GM04503 (cell line): Measurements from ENCODE around the gene SEMA4D.
"Not testable (repeated sequence)": the region's sequence is repeated elsewhere in the genome, so short reads cannot be mapped to it uniquely, and the experiment has no call there.

Source experiments
- DNase-seq: peaks from one replicate; pipeline ENCODE4 v3.0.0-alpha.2; 2012; ENCODE audit warnings: low read depth

The SEMA4D gene

DNA sequence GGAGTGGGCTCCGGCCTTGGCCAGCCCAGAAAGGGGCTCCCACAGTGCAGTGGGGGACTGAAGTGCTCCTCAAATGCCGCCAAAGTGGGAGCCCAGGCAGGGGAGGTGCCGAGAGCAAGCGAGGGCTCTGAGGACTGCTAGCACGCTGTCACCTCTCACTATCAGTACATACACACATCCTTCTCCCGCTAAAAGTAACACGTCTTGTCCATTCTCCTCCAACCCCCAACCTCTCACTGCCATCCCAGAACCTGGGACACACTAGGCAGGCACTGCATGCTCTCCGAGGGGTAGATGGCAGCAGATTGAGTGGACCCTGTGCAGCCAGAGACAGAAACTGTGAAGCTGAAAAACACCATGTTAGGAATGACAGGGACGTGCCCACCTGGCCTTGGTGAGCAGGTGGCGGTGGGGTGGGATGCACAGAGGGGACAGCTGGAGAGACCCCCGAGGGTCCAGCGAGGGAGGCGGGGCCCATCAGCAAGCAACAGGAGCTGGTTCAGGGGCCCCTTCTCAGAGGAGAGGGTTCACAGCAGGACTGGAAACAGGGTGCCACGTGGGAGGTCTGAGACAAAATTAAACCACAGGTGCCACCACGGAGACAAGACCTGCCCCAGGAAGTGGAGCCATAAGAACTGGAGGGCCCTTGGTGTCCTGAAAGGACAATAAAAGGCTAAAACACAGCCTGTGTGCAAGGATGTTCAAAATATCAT, 16.9 kb downstream of the SEMA4D start:
- no peak for DNase-seq

DNA sequence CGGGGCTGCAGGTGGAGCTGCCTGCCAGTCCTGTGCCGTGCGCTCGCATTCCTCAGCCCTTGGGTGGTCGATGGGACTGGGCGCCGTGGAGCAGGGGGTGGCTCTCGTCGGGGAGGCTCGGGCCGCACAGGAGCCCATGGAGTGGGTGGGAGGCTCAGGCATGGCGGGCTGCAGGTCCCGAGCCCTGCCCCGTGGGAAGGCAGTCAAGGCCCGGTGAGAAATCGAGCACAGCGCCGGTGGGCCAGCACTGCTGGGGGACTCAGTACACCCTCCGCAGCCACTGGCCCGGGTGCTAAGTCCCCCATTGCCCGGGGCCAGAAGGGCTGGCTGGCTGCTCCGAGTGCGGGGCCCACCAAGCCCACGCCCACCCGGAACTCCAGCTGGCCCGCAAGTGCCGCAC, 17.5 kb downstream of the SEMA4D start:
- not testable (repeated sequence) for DNase-seq

DNA sequence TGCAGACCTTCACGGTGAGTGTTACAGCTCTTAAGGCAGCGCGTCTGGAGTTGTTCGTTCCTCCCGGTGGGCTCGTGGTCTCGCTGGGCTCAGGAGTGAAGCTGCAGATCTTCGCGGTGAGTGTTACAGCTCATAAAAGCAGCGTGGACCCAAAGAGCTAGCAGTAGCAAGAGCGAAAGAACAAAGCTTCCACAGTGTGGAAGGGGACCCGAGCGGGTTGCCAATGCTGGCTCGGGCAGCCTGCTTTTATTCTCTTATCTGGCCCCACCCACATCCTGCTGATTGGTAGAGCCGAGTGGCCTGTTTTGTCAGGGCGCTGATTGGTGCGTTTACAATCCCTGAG, 18.3 kb downstream of the SEMA4D start:
- DNase-seq, result not testable (repeated sequence)

DNA sequence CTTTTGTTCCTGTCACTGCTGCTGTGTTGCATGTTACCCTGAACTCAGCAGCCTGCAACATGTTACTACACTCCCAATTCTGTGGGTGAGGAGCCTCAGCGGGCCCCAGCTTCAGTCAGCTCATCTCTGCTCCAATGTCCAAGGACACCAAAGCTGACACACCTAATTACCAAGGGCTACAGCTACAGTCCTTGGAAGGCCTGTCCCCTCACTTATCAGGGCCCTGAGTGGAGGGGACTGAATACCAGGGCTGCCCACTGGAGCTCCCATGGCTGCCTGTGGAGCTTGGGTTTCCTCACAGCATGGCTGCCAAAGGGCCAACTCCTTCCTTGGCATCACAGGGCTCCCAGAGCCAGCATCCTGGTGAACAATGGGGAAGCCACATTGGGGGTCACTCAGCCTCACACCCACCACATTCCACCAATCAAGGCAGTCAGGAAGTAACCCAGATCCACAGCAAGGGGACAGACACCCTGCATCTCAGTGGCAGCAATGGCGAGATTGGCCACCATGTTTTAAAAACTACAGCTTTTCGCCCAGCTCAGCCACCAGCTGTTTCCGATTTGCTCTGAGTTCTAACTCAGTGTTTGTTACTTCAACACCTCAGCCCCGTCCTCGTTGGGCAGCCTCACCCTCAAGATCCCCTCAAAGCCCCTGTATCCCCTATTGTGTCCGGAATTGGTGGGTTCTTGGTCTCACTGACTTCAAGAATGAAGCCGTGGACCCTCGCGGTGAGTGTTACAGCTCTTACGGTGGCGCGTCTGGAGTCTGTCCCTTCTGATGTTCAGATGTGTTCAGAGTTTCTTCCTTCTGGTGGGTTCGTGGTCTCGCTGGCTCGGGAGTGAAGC, 18.9 kb downstream of the SEMA4D start:
- DNase-seq, result no peak

DNA sequence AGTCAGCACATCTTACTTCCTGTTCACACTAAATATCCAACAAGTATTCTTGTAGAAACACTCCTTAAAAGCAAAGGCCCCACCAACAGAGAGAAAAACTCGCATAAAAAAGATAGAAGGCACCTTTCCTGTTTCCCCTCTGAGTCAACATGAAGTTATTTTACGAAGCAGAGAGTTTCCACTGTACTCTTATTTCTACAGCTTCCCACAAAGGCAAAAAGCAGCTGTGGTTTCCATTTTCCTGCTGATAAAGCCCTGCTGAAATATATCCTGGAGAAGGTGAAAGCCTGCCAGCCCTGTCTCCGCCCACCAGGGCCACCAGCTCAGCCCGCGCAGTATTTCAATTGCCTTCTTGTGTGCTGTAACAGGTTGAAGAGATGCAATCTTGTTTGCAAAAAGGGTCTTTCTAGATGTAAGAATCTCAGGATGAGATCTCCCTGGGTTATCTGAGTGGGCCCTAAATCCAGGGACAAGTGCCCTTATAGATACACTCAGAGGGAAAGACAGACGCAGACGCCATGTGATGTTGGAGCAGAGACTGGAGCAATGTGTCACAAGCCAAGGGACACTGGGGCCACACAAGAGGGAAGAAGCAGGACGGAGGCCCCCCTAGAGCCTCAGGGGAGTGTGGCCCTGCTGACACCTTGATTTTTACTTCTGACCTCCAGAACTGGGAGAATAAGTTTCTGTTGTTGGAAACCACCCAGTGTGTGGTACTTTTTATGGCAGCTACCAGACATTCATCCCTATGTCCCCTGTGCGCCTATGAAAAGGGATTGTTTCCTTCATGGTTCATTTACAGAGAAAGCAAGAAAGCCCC, 19.9 kb downstream of the SEMA4D start:
- no peak for DNase-seq

DNA sequence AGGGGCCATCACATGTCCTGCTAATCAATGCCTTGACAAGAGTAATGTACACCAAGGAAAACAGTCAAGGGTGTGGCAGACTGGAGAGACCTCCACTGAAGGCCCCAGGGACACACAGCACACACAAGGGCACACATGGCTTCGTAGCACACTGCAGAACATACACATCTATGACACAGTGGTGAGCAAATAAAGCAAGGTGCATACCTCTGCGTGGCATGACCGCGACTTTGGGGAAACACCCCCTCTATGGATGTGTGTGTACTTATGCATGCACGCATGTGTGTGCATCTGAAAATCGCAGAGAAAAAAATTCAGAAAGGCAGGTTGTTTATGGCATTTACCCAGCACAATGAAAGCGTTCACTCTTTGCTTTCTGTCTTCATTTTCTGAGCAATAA, 20.5 kb downstream of the SEMA4D start:
- no peak for DNase-seq

DNA sequence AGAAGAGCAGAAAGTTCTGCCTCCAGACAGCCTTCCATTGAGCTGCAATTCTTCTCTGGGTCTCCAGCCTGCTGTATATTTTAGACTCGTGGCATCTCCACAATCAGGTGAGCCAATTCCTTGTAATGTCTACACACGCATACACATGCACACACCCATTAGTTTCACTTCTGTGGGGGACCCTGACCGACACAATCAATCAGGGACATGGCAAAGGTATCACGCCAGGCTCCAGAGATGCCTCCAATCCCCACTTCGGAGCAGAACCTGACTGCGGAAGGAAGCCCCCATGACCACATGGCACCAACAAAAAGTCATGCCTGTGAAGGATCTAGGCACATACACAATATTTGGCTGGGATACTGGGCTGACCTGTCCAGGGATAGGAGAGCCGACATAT, 21.4 kb downstream of the SEMA4D start:
- no peak for DNase-seq

DNA sequence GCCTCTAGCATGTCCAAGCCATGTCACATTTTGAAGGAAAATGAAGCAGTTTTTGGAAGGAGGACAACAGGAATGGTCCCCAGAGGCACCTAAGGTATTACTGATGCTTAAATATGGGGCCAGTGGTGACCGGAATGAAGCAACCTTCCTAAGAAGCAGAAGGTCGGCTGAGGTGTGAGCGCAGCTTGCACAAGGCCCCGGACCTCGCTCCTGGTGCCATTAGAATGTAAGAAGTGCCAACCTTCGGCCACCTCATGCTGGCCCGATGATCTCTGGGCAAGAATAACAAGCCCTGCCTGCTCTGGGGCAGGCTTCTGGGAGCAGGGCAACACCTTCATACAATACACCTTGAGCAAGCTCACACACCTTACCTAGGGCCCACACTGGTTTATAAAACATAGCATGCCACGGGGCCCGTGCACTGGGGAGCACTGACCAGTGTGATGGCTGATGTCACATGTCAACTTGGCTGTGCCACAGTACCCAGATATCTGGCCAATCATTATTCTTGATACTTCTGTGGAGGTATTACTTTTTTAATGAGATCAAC, 21.9 kb downstream of the SEMA4D start:
- no peak for DNase-seq

DNA sequence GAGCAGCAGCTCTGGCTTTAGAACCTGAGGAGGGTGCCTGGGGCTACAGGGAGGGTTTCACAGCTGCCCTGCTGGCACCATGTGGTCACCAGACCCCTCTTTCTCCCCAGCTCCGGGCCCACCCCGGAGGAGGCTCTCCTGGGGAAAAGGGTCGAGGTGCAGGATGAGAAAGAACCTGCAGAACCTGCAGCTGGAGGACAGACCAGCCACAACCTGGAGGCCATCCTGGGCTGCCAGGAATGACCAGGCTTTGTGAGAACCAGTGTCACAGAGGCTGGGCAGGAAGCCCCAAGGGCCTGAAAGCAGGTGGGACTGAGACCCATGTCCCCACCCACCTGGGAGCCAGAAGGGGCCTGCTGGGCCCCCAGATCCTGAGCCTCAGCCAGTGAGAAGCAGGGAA, 23.0 kb downstream of the SEMA4D start:
- no peak for DNase-seq

DNA sequence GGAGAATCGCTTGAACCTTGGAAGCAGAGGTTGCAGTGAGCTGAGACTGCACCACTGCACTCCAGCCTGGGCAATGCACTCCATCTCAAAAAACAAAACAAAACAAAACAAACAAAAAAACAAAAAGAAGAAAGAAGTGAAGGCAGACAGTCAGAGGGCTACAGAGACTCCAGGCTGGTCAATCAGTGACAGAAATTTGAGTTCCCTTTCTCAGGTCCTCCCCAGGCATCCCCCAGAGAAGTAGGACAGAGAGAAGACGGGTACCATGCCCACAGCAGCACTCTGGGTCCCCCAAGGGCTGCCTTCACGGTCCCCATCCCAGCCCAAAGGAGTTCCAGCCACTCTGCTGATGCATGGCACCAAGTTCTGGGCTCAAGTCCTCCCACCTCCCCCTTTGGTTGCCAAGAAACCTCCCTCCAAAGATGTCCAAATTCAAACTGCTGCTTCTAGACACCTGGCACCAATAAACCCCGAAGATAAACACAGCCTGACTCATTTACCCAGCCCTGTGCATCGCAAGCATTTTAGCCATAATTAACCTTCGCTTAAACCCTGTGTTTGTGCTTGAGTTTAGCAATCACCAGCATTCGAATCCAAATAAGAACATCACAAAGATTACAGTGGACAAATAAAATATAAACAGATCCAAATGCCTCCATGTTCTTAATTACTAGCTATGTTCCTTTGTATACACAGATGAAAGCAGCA, 24.0 kb downstream of the SEMA4D start:
- peak; percentile 39 for DNase-seq

DNA sequence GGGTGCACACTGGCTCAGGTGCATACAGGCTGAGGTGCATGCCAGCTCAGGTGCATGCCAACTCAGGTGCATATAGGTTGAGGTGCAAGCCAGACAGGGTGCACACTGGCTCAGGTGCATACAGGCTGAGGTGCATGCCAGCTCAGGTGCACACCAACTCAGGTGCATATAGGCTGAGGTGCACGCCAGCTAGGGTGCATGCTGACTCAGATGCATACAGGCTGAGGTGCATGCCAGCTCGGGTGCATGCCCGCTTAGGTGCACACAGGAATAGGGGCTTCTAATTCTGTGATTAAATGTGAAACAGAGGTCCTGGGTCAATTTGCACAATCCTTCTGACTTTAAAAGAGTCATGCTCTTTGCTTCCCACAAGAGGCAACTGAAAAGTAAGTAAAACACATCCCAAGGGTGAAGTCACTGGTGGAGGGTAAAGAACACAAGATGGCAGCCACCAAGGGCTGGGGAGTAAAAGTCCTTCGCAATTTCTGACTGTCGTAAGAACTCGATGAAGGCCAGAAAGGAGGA, 26.1 kb downstream of the SEMA4D start:
- DNase-seq, result not testable (repeated sequence)

DNA sequence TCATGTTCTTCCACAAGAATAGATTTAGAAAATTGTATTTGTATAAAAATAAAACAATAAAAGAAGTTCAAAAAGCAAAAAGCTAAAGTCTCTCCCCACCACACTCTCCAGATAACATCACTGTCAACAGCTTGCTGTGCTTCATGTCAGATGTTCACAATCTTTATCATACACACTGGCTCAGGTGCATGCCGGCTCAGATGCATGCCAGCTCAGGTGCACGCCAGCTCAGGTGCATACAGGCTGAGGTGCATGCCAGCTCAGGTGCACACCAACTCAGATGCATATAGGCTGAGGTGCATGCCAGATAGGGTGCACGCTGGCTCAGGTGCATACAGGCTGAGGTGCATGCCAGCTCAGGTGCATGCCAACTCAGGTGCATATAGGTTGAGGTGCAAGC, 26.5 kb downstream of the SEMA4D start:
- no peak for DNase-seq

DNA sequence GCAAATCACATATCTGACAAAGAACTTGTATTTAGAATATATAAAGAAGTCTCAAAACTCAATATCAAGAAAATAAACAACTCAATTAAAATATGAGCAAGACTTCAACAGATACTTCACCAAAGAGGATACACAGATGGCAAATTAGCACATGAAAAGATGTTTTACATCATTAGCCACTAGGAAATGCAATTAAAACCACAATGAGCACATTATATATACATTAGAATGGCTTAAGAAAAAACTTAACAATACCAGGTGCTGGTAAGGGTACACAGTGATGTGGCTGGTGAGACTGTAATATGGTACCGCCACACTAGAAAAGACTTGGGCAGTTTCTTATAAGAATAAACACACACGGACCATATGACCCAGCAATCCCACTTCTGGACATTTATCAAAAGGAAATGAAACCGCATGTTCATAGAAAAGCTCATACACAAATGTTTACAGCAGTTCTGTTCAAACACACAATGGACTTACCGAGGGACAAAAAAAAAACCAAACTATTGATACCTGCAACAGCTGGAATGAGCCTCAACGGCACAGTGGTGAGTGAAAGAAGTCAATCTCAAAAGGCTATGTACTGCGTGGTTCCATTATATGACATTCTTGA, 27.6 kb downstream of the SEMA4D start:
- DNase-seq, result no peak

DNA sequence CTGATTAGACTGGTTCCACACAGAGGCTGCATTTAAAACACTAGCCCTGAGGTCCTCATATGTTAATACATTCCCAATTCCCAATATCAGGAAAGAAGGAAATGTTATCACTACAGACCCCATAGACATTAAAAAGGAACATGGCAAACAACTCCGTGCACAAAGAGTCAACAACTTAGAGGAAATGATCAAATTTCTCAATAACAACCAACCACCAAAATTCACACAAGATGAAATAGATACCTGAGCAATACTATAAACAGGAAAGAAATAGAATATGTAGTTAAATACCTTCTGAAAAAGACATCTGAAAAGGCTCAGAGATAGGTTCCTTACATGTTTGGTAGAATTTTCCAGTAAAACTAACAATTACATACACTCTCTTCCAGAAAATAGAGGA, 28.9 kb downstream of the SEMA4D start:
- DNase-seq, result no peak

DNA sequence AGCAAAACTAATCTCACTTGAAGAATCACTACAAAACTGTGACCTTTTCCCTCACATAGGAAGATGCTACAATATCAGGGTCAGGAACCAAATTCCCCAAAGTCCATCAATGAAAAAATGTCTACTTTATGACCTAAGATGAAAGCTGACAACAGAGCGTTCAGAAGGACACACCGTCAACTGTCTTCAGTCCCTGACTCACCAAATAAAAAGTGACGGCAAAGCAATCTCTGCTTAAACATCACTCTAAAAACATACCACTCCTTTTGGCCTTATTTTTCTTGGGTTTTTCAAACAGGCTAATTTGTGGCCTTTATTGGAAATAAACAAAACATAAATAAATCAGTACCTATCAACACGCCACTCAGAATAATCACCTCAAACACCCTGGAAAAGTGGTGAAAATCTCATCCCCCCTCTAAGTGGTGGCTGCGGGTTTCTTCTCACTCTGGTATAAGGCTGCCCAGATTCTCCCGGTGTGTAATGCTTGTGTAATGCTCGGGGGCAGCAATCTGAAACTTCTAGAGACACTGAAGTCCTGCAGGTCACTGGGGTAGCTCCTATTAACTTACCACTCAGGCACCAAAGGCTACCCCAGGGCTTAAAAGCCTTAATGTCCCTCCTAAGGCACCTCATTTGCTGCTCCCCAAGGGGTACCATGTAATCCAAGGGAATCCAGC, 29.5 kb downstream of the SEMA4D start:
- no peak for DNase-seq

DNA sequence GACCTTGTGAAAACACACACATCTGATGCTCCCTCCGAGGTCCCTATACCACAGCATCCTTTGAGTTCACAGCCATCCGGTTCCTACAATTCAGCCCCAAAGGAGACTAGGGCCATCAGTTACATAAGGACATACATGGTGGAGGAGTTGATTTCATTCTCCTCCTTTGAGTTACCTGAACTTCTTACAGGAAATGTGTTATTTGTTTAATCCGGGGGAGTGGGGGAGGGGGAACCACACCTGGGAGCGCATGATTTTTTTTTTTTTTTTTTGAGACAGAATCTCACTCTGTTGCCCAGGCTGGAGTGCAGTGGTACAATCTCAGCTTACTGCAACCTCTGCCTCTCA, 30.7 kb downstream of the SEMA4D start:
- no peak for DNase-seq

DNA sequence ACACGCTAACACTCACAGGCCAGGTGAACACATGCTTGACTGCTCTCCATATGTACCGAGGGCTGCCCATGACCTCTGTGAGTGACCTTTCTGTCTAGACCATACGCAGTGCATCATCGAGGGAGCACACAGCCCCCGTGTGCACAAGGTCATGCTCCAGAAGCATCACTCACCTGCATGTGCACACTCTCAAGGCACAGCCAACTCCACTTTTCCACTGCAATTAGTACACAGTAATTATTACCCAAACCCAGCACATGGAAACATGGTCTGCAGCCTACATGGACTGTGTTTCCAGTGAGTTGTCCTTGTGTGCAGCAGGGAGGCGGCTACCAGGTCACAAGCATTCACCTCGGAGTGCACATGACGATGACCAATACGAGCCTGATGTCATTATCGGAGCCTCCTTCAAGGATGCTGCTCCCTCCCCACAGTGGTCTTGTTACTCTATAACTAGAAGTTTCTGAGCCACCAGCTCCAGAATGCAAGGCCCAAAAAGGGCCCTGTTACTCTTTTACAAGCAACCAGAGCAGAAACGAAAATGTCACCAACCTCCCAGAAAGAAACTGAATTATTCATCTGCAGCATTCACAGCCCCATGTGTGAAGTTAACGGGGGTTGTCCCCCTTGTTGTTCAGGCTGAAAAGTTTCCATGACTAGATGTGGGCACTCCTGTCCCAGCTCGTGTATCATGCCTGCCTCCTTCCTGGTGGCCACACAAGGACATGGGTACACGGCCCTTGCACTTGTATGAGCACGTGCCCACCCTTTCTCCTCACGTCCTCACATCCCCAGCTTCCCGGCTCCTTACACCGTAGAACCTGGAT, 31.2 kb downstream of the SEMA4D start:
- DNase-seq, result no peak

DNA sequence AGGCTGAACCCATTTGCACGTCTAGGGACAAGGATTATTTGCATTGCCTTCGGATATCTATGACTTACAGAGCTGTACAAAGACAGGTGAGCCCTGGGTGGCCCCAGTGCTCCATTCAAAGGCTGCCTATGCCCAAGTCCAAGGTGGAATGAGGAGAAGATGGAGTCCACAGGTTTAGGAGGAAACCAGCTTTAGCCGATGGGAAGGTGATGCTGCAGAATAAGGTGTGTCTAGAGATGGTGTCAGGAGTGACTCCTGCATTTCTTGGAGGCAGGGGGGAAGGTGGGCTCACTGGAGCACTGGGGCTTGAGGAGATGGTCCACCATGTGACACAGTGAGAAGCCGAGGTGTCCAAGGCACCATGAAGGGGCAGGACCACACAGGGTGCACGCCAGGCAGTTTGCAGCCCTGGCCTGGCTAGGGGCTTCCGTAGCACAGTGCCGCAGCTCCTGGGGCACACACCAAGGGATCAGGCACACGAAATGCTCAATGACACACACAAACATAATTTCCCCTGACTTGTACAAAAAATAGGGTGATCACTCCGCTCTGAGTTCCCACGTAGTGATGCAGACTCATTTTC, 32.1 kb downstream of the SEMA4D start:
- DNase-seq, result no peak

DNA sequence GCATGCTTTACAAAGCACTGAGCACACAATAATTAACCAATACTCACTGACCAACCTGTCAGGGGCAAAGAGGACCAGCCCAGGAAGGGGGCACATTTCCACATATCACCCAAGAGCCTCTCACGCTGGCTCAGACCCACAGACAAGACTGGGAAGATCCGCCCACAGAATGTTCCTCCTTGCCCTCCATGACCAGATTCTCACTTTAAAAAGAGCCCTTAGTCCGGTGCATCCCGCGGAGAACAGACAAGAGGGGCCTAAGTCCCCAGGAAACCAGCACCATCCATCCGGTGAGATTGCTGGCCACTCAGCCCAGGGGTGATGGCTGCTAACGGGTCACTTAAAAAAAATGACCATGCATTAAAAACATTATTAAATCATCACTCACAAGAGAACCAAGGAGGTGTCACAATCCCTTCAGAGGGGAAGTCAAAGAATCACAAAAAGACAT, 32.9 kb downstream of the SEMA4D start:
- DNase-seq, result no peak
